ENCODE results near the gene KDR. TPM values are rescaled to one million over a fixed set of nuclear protein-coding genes. Genes with fewer than 3 reads are reported as not detected.

The KDR gene
- total RNA-seq, 1 experiment from 2014 or later, result not detected

- DNase-seq, result no peak
- H3K27ac Mint-ChIP-seq (ENCODE audit: unreplicated experiment), result no peak overlapping the region
- H3K4me3 Mint-ChIP-seq (ENCODE audit: unreplicated experiment), result no peak overlapping the region
- intact Hi-C loops (cut with micrococcal nuclease; ENCODE audit: unreplicated experiment), result loop anchor here (2.0 kb wide), 1 partner anchor 20 kb away; no protein-coding TSS in a partner anchor
- Histone ChIP-seq H3K36me3 (ENCODE audit: control insufficient read depth, insufficient read depth, low read length) (no peaks in the 10 kb centered on the region), H3K9me3 (no peaks in the 10 kb centered on the region), H3K4me3 (ENCODE audit: low read depth, low read length) (no peak overlapping the region), H3K27me3 (replicated peaks; ENCODE audit: control insufficient read depth, insufficient read depth, low read length) (no peaks in the 10 kb centered on the region), H3K4me1 (peaks cover 26% of the 10 kb centered on the region)
- no peak for TF ChIP-seq CTCF (IDR thresholded peaks at IDR 0.05; ENCODE audit: insufficient read depth in 1 of 2, low read depth in 1 of 2, low read length in 1 of 2, severe bottlenecking in 1 of 2, unreplicated experiment in 1 of 2)
- H3K4me1 Mint-ChIP-seq (ENCODE audit: low read depth, unreplicated experiment), result peaks cover 17% of the 10 kb centered on the region
- H3K27me3 Mint-ChIP-seq (ENCODE audit: insufficient read depth, unreplicated experiment), result peaks cover 2% of the 10 kb centered on the region
- BruUV-seq (replicated peaks), result no TSS peak
- POLR2A ChIA-PET, result no interaction called here
- H3K36me3 Mint-ChIP-seq (ENCODE audit: insufficient read depth, unreplicated experiment), result no peaks in the 10 kb centered on the region
- no peaks in the 10 kb centered on the region for H3K9me3 Mint-ChIP-seq (ENCODE audit: unreplicated experiment)
- CTCF ChIA-PET, result interaction anchor here (1.2 kb wide), 1 partner anchor 62 kb away, joined by 5 read pairs; no protein-coding TSS in a partner anchor
These were observed 92.1 kb downstream of the KDR start for GRCh38 chr4:55033296-55033695.

GRCh38 chr4:55032788-55033187, 92.6 kb downstream of the KDR start:
- CTCF ChIA-PET, result no interaction called here
- Histone ChIP-seq H3K36me3 (ENCODE audit: control insufficient read depth, insufficient read depth, low read length) (no peaks in the 10 kb centered on the region), H3K9me3 (no peaks in the 10 kb centered on the region), H3K4me1 (peaks cover 26% of the 10 kb centered on the region), H3K27me3 (replicated peaks; ENCODE audit: control insufficient read depth, insufficient read depth, low read length) (no peaks in the 10 kb centered on the region), H3K4me3 (ENCODE audit: low read depth, low read length) (no peak overlapping the region)
- DNase-seq, result peak; percentile 13 to 50
- Mint-ChIP-seq H3K9me3 (ENCODE audit: unreplicated experiment) (no peaks in the 10 kb centered on the region), H3K4me3 (ENCODE audit: unreplicated experiment) (no peak overlapping the region), H3K27me3 (ENCODE audit: insufficient read depth, unreplicated experiment) (peaks cover 2% of the 10 kb centered on the region), H3K27ac (ENCODE audit: unreplicated experiment) (no peak overlapping the region), H3K36me3 (ENCODE audit: insufficient read depth, unreplicated experiment) (no peaks in the 10 kb centered on the region), H3K4me1 (ENCODE audit: low read depth, unreplicated experiment) (peaks cover 17% of the 10 kb centered on the region)
- TF ChIP-seq CTCF (IDR thresholded peaks at IDR 0.05; ENCODE audit: insufficient read depth in 1 of 2, low read depth in 1 of 2, low read length in 1 of 2, severe bottlenecking in 1 of 2, unreplicated experiment in 1 of 2), result no peak
- POLR2A ChIA-PET, result interaction anchor here (0.6 kb wide), 1 partner anchor 714 kb away, joined by 3 read pairs; no protein-coding TSS in a partner anchor
- no TSS peak for BruUV-seq (replicated peaks)
- intact Hi-C loops (cut with micrococcal nuclease; ENCODE audit: unreplicated experiment), result loop anchor here (2.0 kb wide), 1 partner anchor 20 kb away; no protein-coding TSS in a partner anchor

GRCh38 chr4:55032179-55032578, 93.2 kb downstream of the KDR start:
- Mint-ChIP-seq H3K9me3 (ENCODE audit: unreplicated experiment) (no peaks in the 10 kb centered on the region), H3K36me3 (ENCODE audit: insufficient read depth, unreplicated experiment) (no peaks in the 10 kb centered on the region), H3K4me1 (ENCODE audit: low read depth, unreplicated experiment) (peaks cover 17% of the 10 kb centered on the region), H3K4me3 (ENCODE audit: unreplicated experiment) (no peak overlapping the region), H3K27ac (ENCODE audit: unreplicated experiment) (no peak overlapping the region), H3K27me3 (ENCODE audit: insufficient read depth, unreplicated experiment) (peaks cover 2% of the 10 kb centered on the region)
- intact Hi-C loops (cut with micrococcal nuclease; ENCODE audit: unreplicated experiment), result loop anchor here (2.0 kb wide), 1 partner anchor 19 kb away; no protein-coding TSS in a partner anchor
- Histone ChIP-seq H3K9me3 (no peaks in the 10 kb centered on the region), H3K4me1 (peaks cover 26% of the 10 kb centered on the region), H3K4me3 (ENCODE audit: low read depth, low read length) (no peak overlapping the region), H3K36me3 (ENCODE audit: control insufficient read depth, insufficient read depth, low read length) (no peaks in the 10 kb centered on the region), H3K27me3 (replicated peaks; ENCODE audit: control insufficient read depth, insufficient read depth, low read length) (no peaks in the 10 kb centered on the region)
- no peak for DNase-seq
- BruUV-seq (replicated peaks), result no TSS peak
- ChIA-PET CTCF (no interaction called here), POLR2A (no interaction called here)
- TF ChIP-seq CTCF (IDR thresholded peaks at IDR 0.05; ENCODE audit: insufficient read depth in 1 of 2, low read depth in 1 of 2, low read length in 1 of 2, severe bottlenecking in 1 of 2, unreplicated experiment in 1 of 2), result no peak
